Activated T-helper 9 cell treated with anti-CD3 and anti-CD28 coated beads, Interleukin-2, amount 50 U/mL, for 16 hours (primary cell): ENCODE data around the gene MUC4.
"Not testable (repeated sequence)": the region's sequence is repeated elsewhere in the genome, so short reads cannot be mapped to it uniquely, and the experiment has no call there.

ENCODE experiments used
- DNase-seq: peaks from one replicate; pipeline ENCODE4 v3.0.0-alpha.2; 2020; ENCODE audit warnings: low read depth

MUC4 gene

GRCh38 chr3:195761123-195761566 is 50.6 kb downstream of the MUC4 start:
- DNase-seq: no peak

GRCh38 chr3:195760345-195761122 is 51.2 kb downstream of the MUC4 start:
- DNase-seq: no peak

GRCh38 chr3:195758721-195759353 is 52.9 kb downstream of the MUC4 start:
- DNase-seq: no peak

GRCh38 chr3:195757827-195758226 is 53.9 kb downstream of the MUC4 start:
- DNase-seq: no peak

- no peak for DNase-seq
These were observed 54.3 kb downstream of the MUC4 start for GRCh38 chr3:195757438-195757770.

- no peak for DNase-seq
These were observed 55.7 kb downstream of the MUC4 start for GRCh38 chr3:195755791-195756676.

GRCh38 chr3:195755391-195755790 is 56.3 kb downstream of the MUC4 start:
- DNase-seq: no peak

GRCh38 chr3:195754906-195755305 is 56.8 kb downstream of the MUC4 start:
- no peak for DNase-seq

- DNase-seq: no peak
These were observed 57.6 kb downstream of the MUC4 start for GRCh38 chr3:195754141-195754540.

- DNase-seq: no peak
These were observed 58.1 kb downstream of the MUC4 start for GRCh38 chr3:195753581-195753980.

GRCh38 chr3:195752546-195753331 is 59.0 kb downstream of the MUC4 start:
- DNase-seq: no peak

- DNase-seq: no peak
These were observed 59.7 kb downstream of the MUC4 start for GRCh38 chr3:195752066-195752465.

GRCh38 chr3:195751560-195751959 is 60.2 kb downstream of the MUC4 start:
- no peak for DNase-seq

- DNase-seq: no peak
These were observed 60.8 kb downstream of the MUC4 start for GRCh38 chr3:195750797-195751520.

- DNase-seq: not testable (repeated sequence)
These were observed 62.6 kb downstream of the MUC4 start for GRCh38 chr3:195749101-195749500.

- no peak for DNase-seq
These were observed 63.1 kb downstream of the MUC4 start for GRCh38 chr3:195748661-195749060.

GRCh38 chr3:195746751-195747150 is 65.0 kb downstream of the MUC4 start:
- no peak for DNase-seq

- no peak for DNase-seq
These were observed 65.4 kb downstream of the MUC4 start for GRCh38 chr3:195746346-195746745.

- no peak for DNase-seq
These were observed 67.3 kb downstream of the MUC4 start for GRCh38 chr3:195744437-195744836.

- no peak for DNase-seq
These were observed 72.1 kb downstream of the MUC4 start for GRCh38 chr3:195739561-195740111.
